Activated CD8-positive, alpha-beta T cell treated with anti-CD3 and anti-CD28 coated beads for 36 hours (primary cell): ENCODE data around the gene PECR. TPM values are rescaled to one million over a fixed set of nuclear protein-coding genes. Genes with fewer than 3 reads are reported as not detected.
A peak's percentile ranks its signal among the peaks of the same experiment; 100 is the strongest.

Experiments used
- ATAC-seq: fragments of 200-7000 bp; cut with Tn5 transposase; one replicate; pipeline ENCODE4 v1.10.0; 2021; ENCODE audit warnings: mild to moderate bottlenecking, moderate library complexity
- CTCF ChIA-PET: fragments of 350-600 bp; sonication (Branson Sonifier 250); formaldehyde crosslinking; loops from one replicate; lab custom pipeline; 2021; ENCODE audit warnings: antibody characterized with exemption; lab: Charles Lee
- POLR2A ChIA-PET: fragments of 350-600 bp; sonication (Branson Sonifier 250); formaldehyde crosslinking; loops from one replicate; lab custom pipeline; 2021; ENCODE audit warnings: antibody characterized with exemption; lab: Charles Lee
- DNase-seq: peaks from one replicate; pipeline ENCODE4 v3.0.0-alpha.2; 2020
- H3K27ac Mint-ChIP-seq: one replicate; pipeline ENCODE4 v1.8.0; 2021; ENCODE audit warnings: mild to moderate bottlenecking, mixed read lengths
- H3K27me3 Mint-ChIP-seq: one replicate; pipeline ENCODE4 v1.8.0; 2021; ENCODE audit warnings: mixed read lengths
- H3K36me3 Mint-ChIP-seq: one replicate; pipeline ENCODE4 v1.8.0; 2021; ENCODE audit warnings: low read depth, mixed read lengths
- H3K4me1 Mint-ChIP-seq: one replicate; pipeline ENCODE4 v1.8.0; 2021; ENCODE audit warnings: low read depth, mixed read lengths
- H3K4me3 Mint-ChIP-seq: one replicate; pipeline ENCODE4 v1.8.0; 2021; ENCODE audit warnings: mild to moderate bottlenecking, moderate library complexity, mixed read lengths
- H3K9me3 Mint-ChIP-seq: one replicate; pipeline ENCODE4 v1.8.0; 2021; ENCODE audit warnings: mixed read lengths
- intact Hi-C: fragments of 100-400 bp; cut with micrococcal nuclease; formaldehyde crosslinking; loops from one replicate; pipeline ENCODE4 v1.10.0; 2022
- total RNA-seq, 2 experiments: library from RNA; stranded (reverse); gene quantifications; one replicate each; pipeline ENCODE4 v1.2.3, GENCODE V29; 2021
- TF ChIP-seq, protein P1 (sequence below): fragments of 200-600 bp; IDR thresholded peaks from one replicate; pipeline ENCODE4 v1.8.0; 2022; ENCODE audit warnings: antibody characterized with exemption, mild to moderate bottlenecking

The PECR gene
- total RNA-seq, 2 experiments from 2014 or later: 21.1 to 22.5 TPM

DNA sequence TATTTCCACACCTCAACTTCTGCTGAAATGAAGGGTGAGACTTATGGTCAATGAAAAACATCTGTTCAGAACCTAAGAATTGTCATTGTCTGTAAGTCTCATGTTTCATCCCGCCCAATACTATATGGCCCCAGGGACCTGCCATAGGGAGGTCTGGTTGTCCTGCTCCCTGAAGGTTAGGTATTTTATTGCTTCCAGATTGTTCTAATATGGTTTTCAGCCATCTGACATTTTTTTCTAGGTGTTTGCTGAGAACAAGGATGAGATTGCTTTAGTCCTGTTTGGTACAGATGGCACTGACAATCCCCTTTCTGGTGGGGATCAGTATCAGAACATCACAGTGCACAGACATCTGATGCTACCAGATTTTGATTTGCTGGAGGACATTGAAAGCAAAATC, 34.8 kb upstream of the PECR start:
- Mint-ChIP-seq H3K4me1 (peaks cover 94% of the 10 kb centered on the region), H3K9me3 (no peaks in the 10 kb centered on the region), H3K27me3 (no peaks in the 10 kb centered on the region), H3K4me3 (peak overlapping the region; percentile 26), H3K27ac (peak overlapping the region; percentile 96), H3K36me3 (peaks cover 90% of the 10 kb centered on the region)
- ATAC-seq (no peak), DNase-seq (no peak)
- POLR2A ChIA-PET: no interaction called here
- CTCF ChIA-PET: no interaction called here
- TF ChIP-seq, protein P1, sequence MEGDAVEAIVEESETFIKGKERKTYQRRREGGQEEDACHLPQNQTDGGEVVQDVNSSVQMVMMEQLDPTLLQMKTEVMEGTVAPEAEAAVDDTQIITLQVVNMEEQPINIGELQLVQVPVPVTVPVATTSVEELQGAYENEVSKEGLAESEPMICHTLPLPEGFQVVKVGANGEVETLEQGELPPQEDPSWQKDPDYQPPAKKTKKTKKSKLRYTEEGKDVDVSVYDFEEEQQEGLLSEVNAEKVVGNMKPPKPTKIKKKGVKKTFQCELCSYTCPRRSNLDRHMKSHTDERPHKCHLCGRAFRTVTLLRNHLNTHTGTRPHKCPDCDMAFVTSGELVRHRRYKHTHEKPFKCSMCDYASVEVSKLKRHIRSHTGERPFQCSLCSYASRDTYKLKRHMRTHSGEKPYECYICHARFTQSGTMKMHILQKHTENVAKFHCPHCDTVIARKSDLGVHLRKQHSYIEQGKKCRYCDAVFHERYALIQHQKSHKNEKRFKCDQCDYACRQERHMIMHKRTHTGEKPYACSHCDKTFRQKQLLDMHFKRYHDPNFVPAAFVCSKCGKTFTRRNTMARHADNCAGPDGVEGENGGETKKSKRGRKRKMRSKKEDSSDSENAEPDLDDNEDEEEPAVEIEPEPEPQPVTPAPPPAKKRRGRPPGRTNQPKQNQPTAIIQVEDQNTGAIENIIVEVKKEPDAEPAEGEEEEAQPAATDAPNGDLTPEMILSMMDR: no peak
- intact Hi-C loops: loop anchor here (10.0 kb wide), 2 partner anchors 298 to 378 kb away; partner anchors contain the start of genes RPL37A and SMARCAL1

DNA sequence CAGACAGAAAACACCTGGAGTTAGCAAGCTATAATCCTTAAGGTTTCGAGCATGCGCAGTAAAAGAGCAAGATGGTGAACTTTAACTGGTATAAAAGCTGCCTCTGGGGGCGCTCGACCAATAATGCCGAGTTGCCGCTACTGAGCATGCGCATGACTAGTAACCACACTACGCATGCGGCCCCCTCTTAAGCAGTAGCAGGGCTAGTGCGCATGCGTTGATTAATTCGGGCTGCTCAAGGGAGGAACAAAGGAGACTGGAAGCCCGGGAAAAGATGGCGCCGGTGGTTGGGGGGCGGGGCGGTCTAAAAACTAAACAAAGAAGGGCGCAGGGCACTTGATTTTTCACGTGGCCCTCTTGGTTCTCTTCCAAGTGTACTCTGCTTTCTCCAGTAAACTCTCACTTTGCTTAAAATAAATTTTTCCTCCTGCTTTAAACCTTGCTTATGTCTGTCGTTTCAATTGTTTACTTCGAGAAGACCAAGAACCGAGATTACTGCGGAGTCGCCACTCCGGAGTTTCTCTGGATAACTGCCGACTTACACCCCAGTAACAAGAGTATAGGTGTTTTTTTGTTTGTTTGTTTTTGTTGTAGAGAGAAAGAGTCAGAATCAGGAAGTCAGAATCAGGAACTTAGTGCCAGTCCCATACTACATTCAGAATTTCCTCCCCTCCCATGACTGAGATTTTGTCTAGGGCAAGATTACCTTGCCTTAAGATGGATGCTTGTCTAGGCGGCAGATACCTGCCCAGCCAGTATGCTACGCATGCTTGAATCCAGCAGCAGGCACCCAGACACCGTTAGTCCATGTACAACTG, 33.3 kb upstream of the PECR start:
- TF ChIP-seq, protein P1: peak; percentile 88
- intact Hi-C loops: loop anchor here (5.0 to 10.0 kb wide), 3 partner anchors 83 to 380 kb away; partner anchors contain the start of genes RPL37A and SMARCAL1
- DNase-seq: peak; percentile 99
- Mint-ChIP-seq H3K4me3 (peak overlapping the region; percentile 96), H3K4me1 (peaks cover 89% of the 10 kb centered on the region), H3K27me3 (no peaks in the 10 kb centered on the region), H3K36me3 (peaks cover 90% of the 10 kb centered on the region), H3K9me3 (no peaks in the 10 kb centered on the region), H3K27ac (peak overlapping the region; percentile 98)
- ATAC-seq: peak; percentile 85
- POLR2A ChIA-PET: interaction anchor here (1.0 to 1.2 kb wide), 3 partner anchors 8 to 234 kb away, joined by 3 to 5 read pairs (median 4); no protein-coding TSS in a partner anchor
- CTCF ChIA-PET: interaction anchor here (0.6 to 2.1 kb wide), 21 partner anchors 8 to 289 kb away, joined by 3 to 8 read pairs (median 4); partner anchors contain the start of genes PECR and TMEM169

DNA sequence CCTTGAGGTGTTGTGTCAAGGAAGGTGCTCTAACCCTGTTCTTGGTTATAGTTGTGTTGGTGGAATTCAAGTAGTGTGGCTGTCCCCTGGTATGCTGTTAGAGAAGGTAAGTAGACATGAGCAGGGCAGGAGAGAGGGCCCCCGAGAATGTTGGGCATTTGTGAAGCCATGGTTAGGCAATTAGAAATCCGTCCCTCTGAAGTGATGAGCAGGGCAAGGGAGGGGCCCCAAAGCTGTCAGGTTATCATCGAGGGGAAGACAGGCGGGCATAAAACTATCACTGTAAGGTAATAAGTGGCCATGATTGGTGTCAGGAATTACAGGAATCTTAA, 32.7 kb upstream of the PECR start:
- Mint-ChIP-seq H3K4me3 (peak overlapping the region; percentile 96), H3K27me3 (no peaks in the 10 kb centered on the region), H3K9me3 (no peaks in the 10 kb centered on the region), H3K4me1 (peaks cover 85% of the 10 kb centered on the region), H3K36me3 (peaks cover 89% of the 10 kb centered on the region), H3K27ac (peak overlapping the region; percentile 98)
- CTCF ChIA-PET: interaction anchor here (0.6 to 2.1 kb wide), 21 partner anchors 9 to 290 kb away, joined by 3 to 8 read pairs (median 4); partner anchors contain the start of genes PECR and TMEM169
- ATAC-seq (peak; percentile 5), DNase-seq (no peak)
- intact Hi-C loops: loop anchor here (5.0 to 10.0 kb wide), 3 partner anchors 82 to 380 kb away; partner anchors contain the start of genes RPL37A and SMARCAL1
- TF ChIP-seq, protein P1: no peak
- POLR2A ChIA-PET: interaction anchor here (1.0 to 2.0 kb wide), 5 partner anchors 9 to 235 kb away, joined by 3 to 8 read pairs (median 5); no protein-coding TSS in a partner anchor

DNA sequence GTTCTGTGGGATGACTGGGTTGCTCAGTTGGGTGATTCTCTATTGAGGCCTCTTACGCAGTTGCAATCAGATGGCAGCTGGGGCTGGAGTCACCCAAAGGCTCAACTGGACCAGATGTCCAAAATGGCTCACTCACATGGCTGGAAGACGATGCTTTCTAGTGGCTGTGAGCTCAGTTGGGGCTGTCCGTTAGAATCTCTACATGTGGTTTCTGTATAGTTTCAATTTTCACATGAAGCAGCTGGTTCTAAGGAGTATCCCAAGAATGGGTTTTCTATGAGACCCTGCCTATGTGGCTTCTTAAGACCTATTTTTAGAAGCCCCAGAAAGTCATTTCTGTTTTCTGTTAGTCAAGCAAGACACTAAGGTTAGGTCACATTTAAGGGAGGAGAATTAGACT, 32.0 kb upstream of the PECR start:
- no peaks in the 10 kb centered on the region for H3K27me3 Mint-ChIP-seq
- TF ChIP-seq, protein P1: no peak
- POLR2A ChIA-PET: interaction anchor here (0.6 to 2.2 kb wide), 5 partner anchors 9 to 81 kb away, joined by 3 to 8 read pairs (median 6); partner anchors contain the start of genes PECR and TMEM169
- DNase-seq (peak; percentile 48), ATAC-seq (peak; percentile 22)
- intact Hi-C loops: loop anchor here (5.0 to 10.0 kb wide), 3 partner anchors 81 to 381 kb away; partner anchors contain the start of genes RPL37A and SMARCAL1
- H3K9me3 Mint-ChIP-seq: no peaks in the 10 kb centered on the region
- H3K36me3 Mint-ChIP-seq: peaks cover 86% of the 10 kb centered on the region
- H3K27ac Mint-ChIP-seq: peak overlapping the region; percentile 98
- peak overlapping the region; percentile 96 for H3K4me3 Mint-ChIP-seq
- H3K4me1 Mint-ChIP-seq: peaks cover 78% of the 10 kb centered on the region
- CTCF ChIA-PET: interaction anchor here (1.0 to 2.1 kb wide), 11 partner anchors 9 to 90 kb away, joined by 3 to 8 read pairs (median 6); no protein-coding TSS in a partner anchor
